HG02798 (cell line): ENCODE measurements around the gene DYNC1I1.

Experiments
- ATAC-seq: cut with Tn5 transposase; IDR thresholded peaks from one replicate; pipeline ENCODE4 v1.9.1; 2021; ENCODE audit warnings: mild to moderate bottlenecking; ENCODE audit not compliant: unreplicated experiment, poor library complexity

The DYNC1I1 gene

GRCh38 chr7:95788258-95788657, 15.9 kb downstream of the DYNC1I1 start:
- ATAC-seq, result no peak

- no peak for ATAC-seq
Measured at GRCh38 chr7:95788884-95789283, 16.5 kb downstream of the DYNC1I1 start.

- no peak for ATAC-seq
Measured at GRCh38 chr7:95793658-95794057, 21.3 kb downstream of the DYNC1I1 start.

- peak; percentile 80 for ATAC-seq
Measured at GRCh38 chr7:95794917-95795515, 22.7 kb downstream of the DYNC1I1 start.

GRCh38 chr7:95796617-95797016, 24.3 kb downstream of the DYNC1I1 start:
- no peak for ATAC-seq

- ATAC-seq, result no peak
Measured at GRCh38 chr7:95798401-95798930, 26.1 kb downstream of the DYNC1I1 start.

- no peak for ATAC-seq
Measured at GRCh38 chr7:95800787-95801186, 28.4 kb downstream of the DYNC1I1 start.

GRCh38 chr7:95802270-95802669, 29.9 kb downstream of the DYNC1I1 start:
- no peak for ATAC-seq

- no peak for ATAC-seq
Measured at GRCh38 chr7:95804052-95804451, 31.7 kb downstream of the DYNC1I1 start.

GRCh38 chr7:95805909-95806308, 33.6 kb downstream of the DYNC1I1 start:
- no peak for ATAC-seq

- no peak for ATAC-seq
Measured at GRCh38 chr7:95808396-95808795, 36.0 kb downstream of the DYNC1I1 start.

- ATAC-seq, result no peak
Measured at GRCh38 chr7:95811846-95812445, 39.6 kb downstream of the DYNC1I1 start.

- ATAC-seq, result no peak
Measured at GRCh38 chr7:95814721-95815120, 42.4 kb downstream of the DYNC1I1 start.

GRCh38 chr7:95817866-95818640, 45.7 kb downstream of the DYNC1I1 start:
- no peak for ATAC-seq

GRCh38 chr7:95820778-95821177, 48.4 kb downstream of the DYNC1I1 start:
- ATAC-seq, result no peak

GRCh38 chr7:95822717-95823116, 50.4 kb downstream of the DYNC1I1 start:
- ATAC-seq, result no peak

GRCh38 chr7:95824616-95825015, 52.3 kb downstream of the DYNC1I1 start:
- ATAC-seq, result no peak

GRCh38 chr7:95828824-95829790, 56.8 kb downstream of the DYNC1I1 start:
- no peak for ATAC-seq

GRCh38 chr7:95840953-95841950, 68.9 kb downstream of the DYNC1I1 start:
- peak; percentile 95 for ATAC-seq
